ENCODE data around the gene MPHOSPH10. TPM values are rescaled to one million over a fixed set of nuclear protein-coding genes. Genes with fewer than 3 reads are reported as not detected.

The MPHOSPH10 gene
- total and polyA plus RNA-seq, 10 of the 15 experiments (the other 5 are each of a cell fraction or from before 2014, with no cell fraction given) = 23.8 to 56.8 (median 41.3) TPM

DNA sequence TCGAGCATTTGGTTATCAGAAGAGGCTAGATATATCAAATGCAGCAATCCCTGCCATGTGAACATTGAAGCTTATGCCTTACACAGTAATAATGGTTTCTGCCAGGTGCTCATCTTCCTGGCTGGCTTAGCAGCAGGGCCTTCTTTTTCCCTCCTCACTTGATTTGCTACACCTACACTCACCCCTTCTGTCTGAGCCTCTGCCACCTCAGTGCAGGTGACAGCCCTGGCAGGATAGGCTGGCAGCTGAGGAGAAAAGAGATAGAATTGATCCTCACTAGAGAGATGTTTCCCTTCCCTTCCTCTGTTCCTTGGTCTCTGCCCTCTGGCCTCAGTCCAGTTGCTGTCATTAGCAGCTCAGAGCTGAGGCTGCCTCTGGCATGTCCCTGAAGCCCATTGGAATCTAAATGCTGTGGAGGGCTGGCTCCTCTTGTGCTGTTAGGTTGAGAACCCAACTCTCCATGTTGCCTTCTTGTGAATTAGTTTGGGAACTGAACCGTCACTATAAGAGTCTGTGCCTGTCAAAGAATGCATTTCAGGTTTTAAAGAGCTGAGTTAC lies 18.2 kb downstream of the MPHOSPH10 start:
- 100% methylated on average over 2 of the region's 2 CpGs for WGBS (ENCODE audit: insufficient coverage, insufficient replicate concordance, low lambda C conversion rate, missing lambda C conversion rate)
- CTCF ChIA-PET = interaction anchor here (1.7 to 7.7 kb wide), 2 partner anchors 48 to 151 kb away, joined by 4 to 37 read pairs; no protein-coding TSS in a partner anchor
- in situ Hi-C loops (cut with MboI) = no loop called here

DNA sequence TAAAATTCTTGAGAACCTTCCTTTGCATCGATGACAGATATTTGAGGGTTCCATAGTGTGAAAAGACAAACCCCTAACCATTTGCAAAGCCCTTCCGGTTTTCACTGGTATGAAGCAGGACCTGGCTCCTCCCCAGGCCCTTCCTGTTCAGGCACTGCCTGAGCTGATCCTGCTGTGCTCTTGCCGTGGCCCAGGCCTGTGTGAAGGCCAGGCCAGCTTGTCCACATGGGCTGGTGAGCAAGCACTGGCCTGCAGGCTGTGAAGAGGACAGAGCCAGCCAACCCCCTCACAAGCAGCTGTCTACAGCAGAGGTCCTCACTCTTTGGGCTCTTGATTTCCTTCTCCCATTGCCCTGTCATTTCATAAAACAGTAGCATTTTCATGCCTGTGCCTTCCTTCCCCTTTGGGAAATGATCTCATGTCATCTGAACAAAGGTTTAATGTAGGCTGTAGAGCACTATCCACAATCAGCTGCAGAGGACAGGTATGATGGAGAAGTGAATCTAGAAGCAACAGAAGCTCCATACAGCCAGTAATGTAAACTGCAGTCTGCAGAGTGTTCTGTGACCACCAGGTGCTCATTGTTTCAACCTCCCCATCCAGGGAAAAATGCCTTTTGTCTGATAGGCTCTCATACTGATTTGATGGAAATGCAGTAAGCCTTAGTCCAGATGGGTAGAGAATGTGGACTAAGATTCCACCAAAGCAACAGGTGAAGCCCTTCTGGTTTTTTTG lies 19.8 kb downstream of the MPHOSPH10 start:
- ChIA-PET CTCF (interaction anchor here (7.7 kb wide), 1 partner anchor 49 kb away, joined by 37 read pairs; no protein-coding TSS in a partner anchor), POLR2A (no interaction called here), SMC1A (ENCODE audit: uncharacterized antibody, unreplicated experiment) (interaction anchor here (1.5 to 1.8 kb wide), 2 partner anchors 79 to 101 kb away, joined by 5 to 6 read pairs; no protein-coding TSS in a partner anchor), RAD21 (ENCODE audit: unreplicated experiment) (interaction anchor here (1.4 kb wide), 1 partner anchor 100 kb away, joined by 5 read pairs; no protein-coding TSS in a partner anchor)
- in situ Hi-C loops (cut with MboI) (loop anchor here (25.0 kb wide), 1 partner anchor 362 kb away; no protein-coding TSS in a partner anchor), intact Hi-C loops (cut with micrococcal nuclease; ENCODE audit: unreplicated experiment) (loop anchor here (10.0 kb wide), 1 partner anchor 235 kb away; no protein-coding TSS in a partner anchor)
- Histone ChIP-seq H3K27me3 (replicated peaks in 1 of 2; ENCODE audit: control insufficient read depth in 2 of 2, insufficient read depth in 2 of 2, low read length in 1 of 2) (no peaks in the 10 kb centered on the region), H3K79me2 (ENCODE audit: control insufficient read depth, insufficient read depth, low read length) (no peaks in the 10 kb centered on the region), H3K4me1 (ENCODE audit: control insufficient read depth, insufficient read depth, low read length) (no peaks in the 10 kb centered on the region), H3K9ac (ENCODE audit: control insufficient read depth, insufficient read depth, low read length) (no peak overlapping the region), H3K4me3 (no peak overlapping the region), H2AFZ (ENCODE audit: control insufficient read depth, low read depth, low read length) (no peak overlapping the region), H3K36me3 (ENCODE audit: control insufficient read depth in 2 of 2, insufficient read depth in 2 of 2, low read length in 1 of 2) (peaks cover 12 to 14% of the 10 kb centered on the region in 2 experiments), H3K9me3 (replicated peaks; ENCODE audit: control insufficient read depth, insufficient read depth, low read length) (no peaks in the 10 kb centered on the region), H3K27ac (ENCODE audit: control insufficient read depth, insufficient read depth) (no peak overlapping the region), H3K4me2 (ENCODE audit: control insufficient read depth, insufficient read depth) (no peak overlapping the region), H4K20me1 (ENCODE audit: control insufficient read depth, insufficient read depth) (no peaks in the 10 kb centered on the region)
- ATAC-seq (no peak), FAIRE-seq (no peak), DNase-seq (ENCODE audit: low read depth, low spot score) (no peak)
- no TSS peak for BruUV-seq (replicated peaks)
- 0 out of 2 replicates have a peak, but pooled peaks have one; percentile 65 for TF ChIP-seq POLR2AphosphoS5 (IDR thresholded peaks at IDR 0.05; ENCODE audit: low read length)
- TF ChIP-seq HDGF (IDR thresholded peaks at IDR 0.05) = no peak
- no peak for TF ChIP-seq IRF4 (IDR thresholded peaks at IDR 0.05; ENCODE audit: low read depth, low read length)
- 0 out of 2 replicates have a peak, but pooled peaks have one; percentile 21 for TF ChIP-seq POLR2A (IDR thresholded peaks at IDR 0.05; ENCODE audit: low read depth, low read length)
- TF ChIP-seq, protein P1, sequence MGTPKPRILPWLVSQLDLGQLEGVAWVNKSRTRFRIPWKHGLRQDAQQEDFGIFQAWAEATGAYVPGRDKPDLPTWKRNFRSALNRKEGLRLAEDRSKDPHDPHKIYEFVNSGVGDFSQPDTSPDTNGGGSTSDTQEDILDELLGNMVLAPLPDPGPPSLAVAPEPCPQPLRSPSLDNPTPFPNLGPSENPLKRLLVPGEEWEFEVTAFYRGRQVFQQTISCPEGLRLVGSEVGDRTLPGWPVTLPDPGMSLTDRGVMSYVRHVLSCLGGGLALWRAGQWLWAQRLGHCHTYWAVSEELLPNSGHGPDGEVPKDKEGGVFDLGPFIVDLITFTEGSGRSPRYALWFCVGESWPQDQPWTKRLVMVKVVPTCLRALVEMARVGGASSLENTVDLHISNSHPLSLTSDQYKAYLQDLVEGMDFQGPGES (IDR thresholded peaks at IDR 0.05) = no peak
- no peak for TF ChIP-seq CREM (IDR thresholded peaks at IDR 0.05; ENCODE audit: low read depth)
- 65% methylated on average over 3 of the region's 3 CpGs for WGBS (ENCODE audit: insufficient coverage, insufficient replicate concordance, low lambda C conversion rate, missing lambda C conversion rate)

More for the DNA sequence above, 18.2 kb downstream of the MPHOSPH10 start:
- Histone ChIP-seq H3K4me3 (no peak overlapping the region), H4K20me1 (ENCODE audit: control insufficient read depth, insufficient read depth) (no peaks in the 10 kb centered on the region), H3K9ac (ENCODE audit: control insufficient read depth, insufficient read depth, low read length) (no peak overlapping the region), H3K36me3 (ENCODE audit: control insufficient read depth in 2 of 2, insufficient read depth in 2 of 2, low read length in 1 of 2) (peaks cover 16 to 29% of the 10 kb centered on the region in 2 experiments), H3K27me3 (replicated peaks in 1 of 2; ENCODE audit: control insufficient read depth in 2 of 2, insufficient read depth in 2 of 2, low read length in 1 of 2) (no peaks in the 10 kb centered on the region), H3K4me1 (ENCODE audit: control insufficient read depth, insufficient read depth, low read length) (no peaks in the 10 kb centered on the region), H2AFZ (ENCODE audit: control insufficient read depth, low read depth, low read length) (no peak overlapping the region), H3K27ac (ENCODE audit: control insufficient read depth, insufficient read depth) (no peak overlapping the region), H3K79me2 (ENCODE audit: control insufficient read depth, insufficient read depth, low read length) (no peaks in the 10 kb centered on the region), H3K9me3 (replicated peaks; ENCODE audit: control insufficient read depth, insufficient read depth, low read length) (no peaks in the 10 kb centered on the region), H3K4me2 (ENCODE audit: control insufficient read depth, insufficient read depth) (no peak overlapping the region)
- ChIA-PET RAD21 (ENCODE audit: unreplicated experiment) (no interaction called here), POLR2A (no interaction called here), SMC1A (ENCODE audit: uncharacterized antibody, unreplicated experiment) (interaction anchor here (1.5 to 1.8 kb wide), 2 partner anchors 77 to 99 kb away, joined by 5 to 6 read pairs; no protein-coding TSS in a partner anchor)
- ATAC-seq (no peak), DNase-seq (ENCODE audit: low read depth, low spot score) (no peak), FAIRE-seq (no peak)
- intact Hi-C loops (cut with micrococcal nuclease; ENCODE audit: unreplicated experiment) = no loop called here
- no peak for TF ChIP-seq IKZF1 (conservative IDR thresholded peaks at IDR 0.05)
- no TSS peak for BruUV-seq (replicated peaks)
